ENCODE results near the gene RPS6KA5. TPM values are rescaled to one million over a fixed set of nuclear protein-coding genes. Genes with fewer than 3 reads are reported as not detected.
A peak's percentile ranks its signal among the peaks of the same experiment; 100 is the strongest.

RPS6KA5 gene
- total RNA-seq, 1 donor from 2014 or later: 0.65 TPM

- Mint-ChIP-seq H3K4me3 (ENCODE audit: unreplicated experiment) (no peak overlapping the region), H3K36me3 (ENCODE audit: low read depth) (no peaks in the 10 kb centered on the region), H3K4me1 (ENCODE audit: low read depth) (peaks cover 17% of the 10 kb centered on the region), H3K9me3 (ENCODE audit: low read depth) (no peaks in the 10 kb centered on the region), H3K27ac (ENCODE audit: unreplicated experiment) (no peak overlapping the region), H3K27me3 (ENCODE audit: low read depth) (no peaks in the 10 kb centered on the region)
- no peak for TF ChIP-seq CTCF (IDR thresholded peaks at IDR 0.05)
- DNase-seq (ENCODE audit: low spot score): no peak
These were observed 255.4 kb downstream of the RPS6KA5 start for GRCh38 chr14:90805084-90805391.

GRCh38 chr14:90804292-90805083 lies 256.0 kb downstream of the RPS6KA5 start:
- Mint-ChIP-seq H3K36me3 (ENCODE audit: low read depth) (no peaks in the 10 kb centered on the region), H3K4me3 (ENCODE audit: unreplicated experiment) (no peak overlapping the region), H3K27me3 (ENCODE audit: low read depth) (no peaks in the 10 kb centered on the region), H3K9me3 (ENCODE audit: low read depth) (no peaks in the 10 kb centered on the region), H3K27ac (ENCODE audit: unreplicated experiment) (peak overlapping the region; percentile 17), H3K4me1 (ENCODE audit: low read depth) (peaks cover 17% of the 10 kb centered on the region)
- no peak for DNase-seq (ENCODE audit: low spot score)
- TF ChIP-seq CTCF (IDR thresholded peaks at IDR 0.05): no peak

- Mint-ChIP-seq H3K36me3 (ENCODE audit: low read depth) (no peaks in the 10 kb centered on the region), H3K4me1 (ENCODE audit: low read depth) (peaks cover 17% of the 10 kb centered on the region), H3K27me3 (ENCODE audit: low read depth) (no peaks in the 10 kb centered on the region), H3K27ac (ENCODE audit: unreplicated experiment) (no peak overlapping the region), H3K4me3 (ENCODE audit: unreplicated experiment) (no peak overlapping the region), H3K9me3 (ENCODE audit: low read depth) (no peaks in the 10 kb centered on the region)
- no peak for TF ChIP-seq CTCF (IDR thresholded peaks at IDR 0.05)
- no peak for DNase-seq (ENCODE audit: low spot score)
These were observed 257.2 kb downstream of the RPS6KA5 start for GRCh38 chr14:90803249-90803648.

GRCh38 chr14:90799420-90799819 lies 261.0 kb downstream of the RPS6KA5 start:
- Mint-ChIP-seq H3K4me1 (ENCODE audit: low read depth) (peaks cover 33% of the 10 kb centered on the region), H3K27ac (ENCODE audit: unreplicated experiment) (no peak overlapping the region), H3K4me3 (ENCODE audit: unreplicated experiment) (no peak overlapping the region), H3K36me3 (ENCODE audit: low read depth) (no peaks in the 10 kb centered on the region), H3K9me3 (ENCODE audit: low read depth) (no peaks in the 10 kb centered on the region), H3K27me3 (ENCODE audit: low read depth) (no peaks in the 10 kb centered on the region)
- DNase-seq (ENCODE audit: low spot score): no peak
- no peak for TF ChIP-seq CTCF (IDR thresholded peaks at IDR 0.05)

GRCh38 chr14:90797919-90798318 lies 262.5 kb downstream of the RPS6KA5 start:
- no peak for TF ChIP-seq CTCF (IDR thresholded peaks at IDR 0.05)

More at GRCh38 chr14:90797919-90798318, 262.5 kb downstream of the RPS6KA5 start:
- DNase-seq (ENCODE audit: low spot score): no peak
- Mint-ChIP-seq H3K4me1 (ENCODE audit: low read depth) (peaks cover 23% of the 10 kb centered on the region), H3K27me3 (ENCODE audit: low read depth) (no peaks in the 10 kb centered on the region), H3K36me3 (ENCODE audit: low read depth) (no peaks in the 10 kb centered on the region), H3K9me3 (ENCODE audit: low read depth) (no peaks in the 10 kb centered on the region), H3K27ac (ENCODE audit: unreplicated experiment) (no peak overlapping the region), H3K4me3 (ENCODE audit: unreplicated experiment) (no peak overlapping the region)

Other genes with a start within 250 kb of the RPS6KA5 start
- gene TTC7B, start 244.2 kb downstream of the RPS6KA5 start, total RNA-seq: 29.9 to 45.6 TPM (median 40.3 TPM) in 3 replicates
- 9.3 to 13.6 TPM (median 9.3 TPM) in 3 replicates for gene DGLUCY, start 53.4 kb upstream of the RPS6KA5 start, total RNA-seq
- gene GPR68, start 184.1 kb upstream of the RPS6KA5 start, total RNA-seq: 0.42 to 4.1 TPM (median 0.46 TPM) in 3 replicates

Data from chondrocyte (in vitro differentiated cells).